Ishikawa (cell line): Measurements from ENCODE around the gene HIVEP2.

Experiments used
- CEBPB ChIP-seq: IDR thresholded peaks from 2 replicates; pipeline ENCODE4 v1.6.1; 2012
- CREB1 ChIP-seq: IDR thresholded peaks from 2 replicates; pipeline ENCODE4 v1.6.1; 2012; ENCODE audit warnings: low read depth
- EGR1 ChIP-seq: IDR thresholded peaks from 2 replicates; pipeline ENCODE4 v1.6.1; 2012
- EP300 ChIP-seq: IDR thresholded peaks from 2 replicates; pipeline ENCODE4 v1.6.1; 2012; ENCODE audit warnings: borderline replicate concordance
- FOXM1 ChIP-seq: IDR thresholded peaks from 2 replicates; pipeline ENCODE4 v1.6.1; 2012; ENCODE audit warnings: low read depth, borderline replicate concordance
- NFIC ChIP-seq: IDR thresholded peaks from 2 replicates; pipeline ENCODE4 v1.6.1; 2012
- RAD21 ChIP-seq: IDR thresholded peaks from 2 replicates; pipeline ENCODE4 v1.6.1; 2012; ENCODE audit warnings: low read depth
- TAF1 ChIP-seq: IDR thresholded peaks from 2 replicates; pipeline ENCODE4 v1.6.1; 2012; ENCODE audit warnings: low read depth, mild to moderate bottlenecking
- TCF12 ChIP-seq: IDR thresholded peaks from 2 replicates; pipeline ENCODE4 v1.6.1; 2012; ENCODE audit warnings: low read depth
- TEAD4 ChIP-seq: IDR thresholded peaks from 2 replicates; pipeline ENCODE4 v1.6.1; 2012
- YY1 ChIP-seq: IDR thresholded peaks from 2 replicates; pipeline ENCODE4 v1.6.1; 2012; ENCODE audit warnings: low read depth
- ZBTB7A ChIP-seq: IDR thresholded peaks from 2 replicates; pipeline ENCODE4 v1.6.1; 2012; ENCODE audit warnings: low read depth
- TF ChIP-seq, protein P1 (sequence below): IDR thresholded peaks from 2 replicates; pipeline ENCODE4 v1.6.1; 2012; ENCODE audit warnings: low read depth, mild to moderate bottlenecking
- TF ChIP-seq, protein P2 (sequence below): IDR thresholded peaks from 2 replicates; pipeline ENCODE4 v1.6.1; 2012
- TF ChIP-seq, protein P3 (sequence below): IDR thresholded peaks from 2 replicates; pipeline ENCODE4 v1.6.1; 2012

Gene HIVEP2

DNA sequence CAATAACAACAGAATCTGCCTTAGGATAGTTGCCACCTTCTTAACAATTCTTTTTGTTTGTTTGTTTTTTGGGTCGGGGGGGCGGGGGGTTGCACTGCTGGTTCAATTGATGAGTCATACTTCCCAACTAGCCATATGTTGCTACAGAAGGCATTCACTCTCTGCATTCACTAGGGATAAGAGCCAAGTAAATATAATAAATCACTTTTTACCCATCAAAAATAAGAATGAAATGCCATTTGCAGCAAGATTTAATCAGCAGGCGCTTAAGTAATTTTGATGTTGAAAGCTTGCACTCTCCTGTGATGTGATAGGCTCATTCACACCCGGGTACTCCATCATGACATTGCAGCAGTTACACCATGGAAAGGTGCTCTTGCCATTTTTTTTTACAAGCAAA, 209.8 kb downstream of the HIVEP2 start:
- TF ChIP-seq TAF1 (no peak), NFIC (no peak), CREB1 (no peak), EP300 (no peak), RAD21 (no peak), EGR1 (no peak), CEBPB (no peak), FOXM1 (no peak), TEAD4 (no peak), YY1 (no peak)
- TF ChIP-seq, protein P1, sequence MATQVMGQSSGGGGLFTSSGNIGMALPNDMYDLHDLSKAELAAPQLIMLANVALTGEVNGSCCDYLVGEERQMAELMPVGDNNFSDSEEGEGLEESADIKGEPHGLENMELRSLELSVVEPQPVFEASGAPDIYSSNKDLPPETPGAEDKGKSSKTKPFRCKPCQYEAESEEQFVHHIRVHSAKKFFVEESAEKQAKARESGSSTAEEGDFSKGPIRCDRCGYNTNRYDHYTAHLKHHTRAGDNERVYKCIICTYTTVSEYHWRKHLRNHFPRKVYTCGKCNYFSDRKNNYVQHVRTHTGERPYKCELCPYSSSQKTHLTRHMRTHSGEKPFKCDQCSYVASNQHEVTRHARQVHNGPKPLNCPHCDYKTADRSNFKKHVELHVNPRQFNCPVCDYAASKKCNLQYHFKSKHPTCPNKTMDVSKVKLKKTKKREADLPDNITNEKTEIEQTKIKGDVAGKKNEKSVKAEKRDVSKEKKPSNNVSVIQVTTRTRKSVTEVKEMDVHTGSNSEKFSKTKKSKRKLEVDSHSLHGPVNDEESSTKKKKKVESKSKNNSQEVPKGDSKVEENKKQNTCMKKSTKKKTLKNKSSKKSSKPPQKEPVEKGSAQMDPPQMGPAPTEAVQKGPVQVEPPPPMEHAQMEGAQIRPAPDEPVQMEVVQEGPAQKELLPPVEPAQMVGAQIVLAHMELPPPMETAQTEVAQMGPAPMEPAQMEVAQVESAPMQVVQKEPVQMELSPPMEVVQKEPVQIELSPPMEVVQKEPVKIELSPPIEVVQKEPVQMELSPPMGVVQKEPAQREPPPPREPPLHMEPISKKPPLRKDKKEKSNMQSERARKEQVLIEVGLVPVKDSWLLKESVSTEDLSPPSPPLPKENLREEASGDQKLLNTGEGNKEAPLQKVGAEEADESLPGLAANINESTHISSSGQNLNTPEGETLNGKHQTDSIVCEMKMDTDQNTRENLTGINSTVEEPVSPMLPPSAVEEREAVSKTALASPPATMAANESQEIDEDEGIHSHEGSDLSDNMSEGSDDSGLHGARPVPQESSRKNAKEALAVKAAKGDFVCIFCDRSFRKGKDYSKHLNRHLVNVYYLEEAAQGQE = no peak
- TF ChIP-seq, protein P2, sequence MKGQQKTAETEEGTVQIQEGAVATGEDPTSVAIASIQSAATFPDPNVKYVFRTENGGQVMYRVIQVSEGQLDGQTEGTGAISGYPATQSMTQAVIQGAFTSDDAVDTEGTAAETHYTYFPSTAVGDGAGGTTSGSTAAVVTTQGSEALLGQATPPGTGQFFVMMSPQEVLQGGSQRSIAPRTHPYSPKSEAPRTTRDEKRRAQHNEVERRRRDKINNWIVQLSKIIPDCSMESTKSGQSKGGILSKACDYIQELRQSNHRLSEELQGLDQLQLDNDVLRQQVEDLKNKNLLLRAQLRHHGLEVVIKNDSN = no peak

DNA sequence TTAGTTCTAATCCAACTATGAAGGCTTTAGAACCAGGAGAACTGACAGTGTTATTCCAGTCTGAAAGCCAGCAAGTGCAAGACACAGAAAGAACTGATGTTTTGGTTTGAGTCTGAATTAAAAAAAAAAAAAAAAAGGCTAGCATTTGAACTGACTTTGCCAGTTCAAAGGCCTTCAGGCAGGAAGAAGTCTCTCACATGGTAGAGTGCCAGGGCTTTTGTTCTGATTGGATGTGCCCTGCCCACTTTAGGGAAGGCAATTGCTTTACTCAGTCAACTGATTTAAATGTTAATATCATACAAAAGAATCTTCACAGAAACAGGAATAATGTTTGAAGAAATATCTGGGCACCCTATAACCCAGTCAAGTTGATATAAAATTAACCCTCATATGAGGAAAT, 212.2 kb downstream of the HIVEP2 start:
- TF ChIP-seq EP300 = no peak
- TF ChIP-seq FOXM1 = no peak
- no peak for TF ChIP-seq YY1
- TF ChIP-seq NFIC = no peak

DNA sequence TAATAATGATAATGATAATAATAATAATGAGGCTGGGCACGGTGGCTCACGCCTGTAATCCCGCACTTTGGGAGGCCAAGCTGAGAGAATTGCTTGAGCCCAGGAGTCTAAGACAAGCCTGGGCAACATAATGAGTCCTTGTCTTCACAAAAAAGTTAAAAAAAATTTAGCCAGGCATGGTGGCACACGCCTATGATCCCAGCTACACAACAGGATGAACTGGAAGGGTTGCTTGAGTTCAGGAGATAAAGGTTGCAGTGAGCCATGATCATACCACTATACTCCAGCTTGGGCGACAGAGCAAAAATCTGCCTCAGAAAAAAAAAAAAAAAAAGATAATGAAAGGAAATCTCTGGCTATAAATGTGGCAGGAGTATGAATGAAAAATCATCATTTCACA, 213.4 kb downstream of the HIVEP2 start:
- no peak for TF ChIP-seq TEAD4
- no peak for TF ChIP-seq TCF12
- no peak for TF ChIP-seq CREB1
- TF ChIP-seq EP300 = no peak
- TF ChIP-seq, protein P2 = no peak
- no peak for TF ChIP-seq FOXM1
- TF ChIP-seq, protein P3, sequence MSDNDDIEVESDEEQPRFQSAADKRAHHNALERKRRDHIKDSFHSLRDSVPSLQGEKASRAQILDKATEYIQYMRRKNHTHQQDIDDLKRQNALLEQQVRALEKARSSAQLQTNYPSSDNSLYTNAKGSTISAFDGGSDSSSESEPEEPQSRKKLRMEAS = no peak
- TF ChIP-seq, protein P1 = no peak
- no peak for TF ChIP-seq EGR1
- no peak for TF ChIP-seq RAD21
- TF ChIP-seq YY1 = no peak
- TF ChIP-seq CEBPB = no peak
- TF ChIP-seq ZBTB7A = no peak
- TF ChIP-seq NFIC = no peak
- TF ChIP-seq TAF1 = no peak

DNA sequence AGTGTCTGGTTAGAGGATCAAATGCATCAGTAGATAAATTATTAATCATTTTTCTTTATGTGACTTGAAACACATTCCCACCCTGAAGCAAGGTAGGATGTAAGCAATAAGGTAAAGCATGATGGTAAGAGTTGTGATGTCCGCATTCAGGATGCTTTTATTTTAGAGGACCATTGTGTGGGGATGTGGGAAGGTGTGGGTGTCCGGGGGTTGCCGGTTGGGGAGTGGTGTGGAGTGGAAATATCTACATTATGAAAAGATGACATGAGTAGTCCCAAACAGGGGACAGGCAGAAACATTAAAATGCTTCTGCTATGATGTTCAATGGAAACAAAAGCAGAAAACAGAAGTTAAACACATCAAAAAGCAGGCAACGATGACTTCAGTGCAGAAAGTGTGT, 215.4 kb downstream of the HIVEP2 start:
- TF ChIP-seq EP300 (no peak), TEAD4 (no peak), RAD21 (no peak), EGR1 (no peak)
- TF ChIP-seq, protein P2 = no peak
- TF ChIP-seq, protein P3 = no peak

DNA sequence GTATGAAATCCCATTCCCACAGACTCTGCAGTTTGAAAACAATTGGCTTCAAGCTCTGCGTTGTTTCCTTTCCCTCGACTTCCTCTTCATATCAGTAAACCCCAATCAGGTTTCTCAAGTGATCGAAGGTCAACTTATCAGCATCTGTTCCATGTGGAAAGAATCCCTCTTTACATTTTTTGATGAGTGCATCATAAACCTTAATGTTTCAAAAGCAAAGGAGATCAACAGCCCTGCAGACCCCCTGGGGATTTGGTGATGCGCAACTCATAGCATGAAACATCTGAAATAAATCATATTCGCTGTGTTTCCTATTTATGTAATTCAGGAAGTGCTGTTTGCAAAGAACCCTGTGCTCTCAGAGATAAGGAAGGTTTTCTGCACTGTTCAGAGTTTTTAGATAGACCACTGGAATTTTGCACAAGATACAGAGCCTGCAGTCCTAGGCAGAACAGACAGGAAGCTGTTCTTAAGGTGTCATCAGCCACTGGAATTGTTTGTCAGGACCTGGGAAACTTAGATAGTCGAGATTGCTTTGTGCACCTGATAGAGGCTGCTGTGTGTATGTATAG, 216.0 kb downstream of the HIVEP2 start:
- TF ChIP-seq, protein P3 = no peak
- TF ChIP-seq RAD21 = no peak
- no peak for TF ChIP-seq FOXM1
- no peak for TF ChIP-seq CREB1
- TF ChIP-seq TEAD4 = no peak
- TF ChIP-seq EP300 = no peak
- TF ChIP-seq ZBTB7A = no peak
- TF ChIP-seq TCF12 = no peak
- TF ChIP-seq, protein P1 = no peak
- no peak for TF ChIP-seq CEBPB
- no peak for TF ChIP-seq NFIC
- TF ChIP-seq EGR1 = no peak
- no peak for TF ChIP-seq TAF1
- no peak for TF ChIP-seq YY1
- TF ChIP-seq, protein P2 = no peak
